ENCODE measurements around the gene TXNDC8.
"Not testable (repeated sequence)": the region's sequence is repeated elsewhere in the genome, so short reads cannot be mapped to it uniquely, and the experiment has no call there.

Gene TXNDC8

GRCh38 chr9:110323818-110324217 lies 13.8 kb downstream of the TXNDC8 start:
- Histone ChIP-seq H3K27me3 (ENCODE audit: insufficient read depth, low read length) (no peaks in the 10 kb centered on the region), H3K4me1 (ENCODE audit: insufficient read depth, low read length) (no peaks in the 10 kb centered on the region), H3K9ac (ENCODE audit: low read depth, low read length) (no peak overlapping the region), H3K9me3 (ENCODE audit: insufficient read depth, low read depth, low read length) (no peaks in the 10 kb centered on the region), H3K36me3 (ENCODE audit: insufficient read depth, low read depth, low read length) (no peaks in the 10 kb centered on the region), H3K4me3 (ENCODE audit: low read length) (no peak overlapping the region), H3K27ac (ENCODE audit: low read length) (no peak overlapping the region)

- no peak overlapping the region for H3K27ac ChIP-seq (ENCODE audit: low read length)
- H3K4me3 ChIP-seq (ENCODE audit: low read length), result no peak overlapping the region
- no peaks in the 10 kb centered on the region for H3K9me3 ChIP-seq (ENCODE audit: insufficient read depth, low read depth, low read length)
- no peaks in the 10 kb centered on the region; the same call in 1 of the 2 replicates for H3K4me1 ChIP-seq (ENCODE audit: insufficient read depth, low read length)
- no peak overlapping the region for H3K9ac ChIP-seq (ENCODE audit: low read depth, low read length)
- H3K27me3 ChIP-seq (ENCODE audit: insufficient read depth, low read length), result no peaks in the 10 kb centered on the region
- no peaks in the 10 kb centered on the region for H3K36me3 ChIP-seq (ENCODE audit: insufficient read depth, low read depth, low read length)
Observed at GRCh38 chr9:110320651-110321445, 16.8 kb downstream of the TXNDC8 start.

- Histone ChIP-seq H3K9me3 (ENCODE audit: insufficient read depth, low read depth, low read length) (no peaks in the 10 kb centered on the region), H3K27me3 (ENCODE audit: insufficient read depth, low read length) (no peaks in the 10 kb centered on the region), H3K36me3 (ENCODE audit: insufficient read depth, low read depth, low read length) (no peaks in the 10 kb centered on the region), H3K27ac (ENCODE audit: low read length) (no peak overlapping the region), H3K4me1 (ENCODE audit: insufficient read depth, low read length) (no peaks in the 10 kb centered on the region; the same call in 1 of the 2 replicates), H3K4me3 (ENCODE audit: low read length) (no peak overlapping the region), H3K9ac (ENCODE audit: low read depth, low read length) (no peak overlapping the region)
Observed at GRCh38 chr9:110319781-110320492, 17.7 kb downstream of the TXNDC8 start.

GRCh38 chr9:110317911-110318310 lies 19.8 kb downstream of the TXNDC8 start:
- Histone ChIP-seq H3K4me1 (ENCODE audit: insufficient read depth, low read length) (no peaks in the 10 kb centered on the region; the same call in 1 of the 2 replicates), H3K9me3 (ENCODE audit: insufficient read depth, low read depth, low read length) (no peaks in the 10 kb centered on the region), H3K27ac (ENCODE audit: low read length) (no peak overlapping the region), H3K9ac (ENCODE audit: low read depth, low read length) (no peak overlapping the region), H3K27me3 (ENCODE audit: insufficient read depth, low read length) (no peaks in the 10 kb centered on the region), H3K4me3 (ENCODE audit: low read length) (no peak overlapping the region), H3K36me3 (ENCODE audit: insufficient read depth, low read depth, low read length) (no peaks in the 10 kb centered on the region)

GRCh38 chr9:110316261-110317075 lies 21.2 kb downstream of the TXNDC8 start:
- H3K9ac ChIP-seq (ENCODE audit: low read depth, low read length), result no peak overlapping the region
- H3K27ac ChIP-seq (ENCODE audit: low read length), result no peak overlapping the region
- peaks cover 10% of the 10 kb centered on the region for H3K9me3 ChIP-seq (ENCODE audit: insufficient read depth, low read depth, low read length)
- no peaks in the 10 kb centered on the region; the same call in 1 of the 2 replicates for H3K4me1 ChIP-seq (ENCODE audit: insufficient read depth, low read length)
- 0 out of 2 replicates have a peak overlapping the region, but pooled peaks have one; percentile 21 for H3K4me3 ChIP-seq (ENCODE audit: low read length)
- H3K36me3 ChIP-seq (ENCODE audit: insufficient read depth, low read depth, low read length), result no peaks in the 10 kb centered on the region
- no peaks in the 10 kb centered on the region for H3K27me3 ChIP-seq (ENCODE audit: insufficient read depth, low read length)

- H3K36me3 ChIP-seq (ENCODE audit: insufficient read depth, low read depth, low read length); H3K27me3 ChIP-seq (ENCODE audit: insufficient read depth, low read length); H3K9ac ChIP-seq (ENCODE audit: low read depth, low read length); H3K27ac ChIP-seq (ENCODE audit: low read length); H3K9me3 ChIP-seq (ENCODE audit: insufficient read depth, low read depth, low read length); H3K4me1 ChIP-seq (ENCODE audit: insufficient read depth, low read length); H3K4me3 ChIP-seq (ENCODE audit: low read length): not testable (repeated sequence)
Observed at GRCh38 chr9:110311978-110312377, 25.7 kb downstream of the TXNDC8 start.

- Histone ChIP-seq H3K36me3 (ENCODE audit: insufficient read depth, low read depth, low read length) (no peaks in the 10 kb centered on the region), H3K27me3 (ENCODE audit: insufficient read depth, low read length) (no peaks in the 10 kb centered on the region), H3K9me3 (ENCODE audit: insufficient read depth, low read depth, low read length) (peaks cover 10% of the 10 kb centered on the region), H3K4me1 (ENCODE audit: insufficient read depth, low read length) (peaks cover 4% of the 10 kb centered on the region; the same call in 1 of the 2 replicates), H3K4me3 (ENCODE audit: low read length) (no peak overlapping the region), H3K9ac (ENCODE audit: low read depth, low read length) (no peak overlapping the region), H3K27ac (ENCODE audit: low read length) (no peak overlapping the region)
Observed at GRCh38 chr9:110309681-110310080, 28.0 kb downstream of the TXNDC8 start.

GRCh38 chr9:110308633-110309038 lies 29.0 kb downstream of the TXNDC8 start:
- Histone ChIP-seq H3K4me3 (ENCODE audit: low read length) (no peak overlapping the region), H3K27ac (ENCODE audit: low read length) (no peak overlapping the region), H3K36me3 (ENCODE audit: insufficient read depth, low read depth, low read length) (no peaks in the 10 kb centered on the region), H3K27me3 (ENCODE audit: insufficient read depth, low read length) (no peaks in the 10 kb centered on the region), H3K9ac (ENCODE audit: low read depth, low read length) (no peak overlapping the region), H3K9me3 (ENCODE audit: insufficient read depth, low read depth, low read length) (peaks cover 10% of the 10 kb centered on the region), H3K4me1 (ENCODE audit: insufficient read depth, low read length) (peaks cover 4% of the 10 kb centered on the region; the same call in 1 of the 2 replicates)

- Histone ChIP-seq H3K4me3 (ENCODE audit: low read length) (no peak overlapping the region), H3K27me3 (ENCODE audit: insufficient read depth, low read length) (no peaks in the 10 kb centered on the region), H3K36me3 (ENCODE audit: insufficient read depth, low read depth, low read length) (no peaks in the 10 kb centered on the region), H3K4me1 (ENCODE audit: insufficient read depth, low read length) (peaks cover 4% of the 10 kb centered on the region; the same call in 1 of the 2 replicates), H3K9ac (ENCODE audit: low read depth, low read length) (no peak overlapping the region), H3K27ac (ENCODE audit: low read length) (no peak overlapping the region), H3K9me3 (ENCODE audit: insufficient read depth, low read depth, low read length) (peaks cover 4% of the 10 kb centered on the region)
Observed at GRCh38 chr9:110307191-110307590, 30.5 kb downstream of the TXNDC8 start.

GRCh38 chr9:110303133-110303532 lies 34.5 kb downstream of the TXNDC8 start:
- Histone ChIP-seq H3K4me1 (ENCODE audit: insufficient read depth, low read length) (peaks cover 4% of the 10 kb centered on the region; the same call in 1 of the 2 replicates), H3K9ac (ENCODE audit: low read depth, low read length) (no peak overlapping the region), H3K36me3 (ENCODE audit: insufficient read depth, low read depth, low read length) (no peaks in the 10 kb centered on the region), H3K4me3 (ENCODE audit: low read length) (no peak overlapping the region), H3K27ac (ENCODE audit: low read length) (no peak overlapping the region), H3K27me3 (ENCODE audit: insufficient read depth, low read length) (no peaks in the 10 kb centered on the region), H3K9me3 (ENCODE audit: insufficient read depth, low read depth, low read length) (no peaks in the 10 kb centered on the region)

- Histone ChIP-seq H3K36me3 (ENCODE audit: insufficient read depth, low read depth, low read length) (no peaks in the 10 kb centered on the region), H3K27ac (ENCODE audit: low read length) (no peak overlapping the region), H3K4me1 (ENCODE audit: insufficient read depth, low read length) (no peaks in the 10 kb centered on the region), H3K9ac (ENCODE audit: low read depth, low read length) (no peak overlapping the region), H3K9me3 (ENCODE audit: insufficient read depth, low read depth, low read length) (no peaks in the 10 kb centered on the region), H3K4me3 (ENCODE audit: low read length) (no peak overlapping the region), H3K27me3 (ENCODE audit: insufficient read depth, low read length) (no peaks in the 10 kb centered on the region)
Observed at GRCh38 chr9:110298043-110298605, 39.5 kb downstream of the TXNDC8 start.
